DND-41 (cell line): ENCODE results near the gene NAV3.

Source experiments
- ATAC-seq: fragments of 200-7000 bp; cut with Tn5 transposase; 3 replicates; pipeline ENCODE4 v1.9.1; 2021; ENCODE audit warnings: low read depth; ENCODE audit not compliant: insufficient read depth
- DNase-seq: peaks from one replicate; pipeline ENCODE4 v3.0.0-alpha.2; 2020
- H2AFZ ChIP-seq: 2 replicates; pipeline ENCODE4 v1.6.0; 2012; ENCODE audit warnings: low read depth, low read length
- H3K27ac ChIP-seq: 2 replicates; pipeline ENCODE4 v1.5.1; 2012; ENCODE audit warnings: low read length, inconsistent platforms
- H3K27me3 ChIP-seq: fragments of 200-600 bp; sonication (generic); 2 replicates; pipeline ENCODE4 v1.6.0; 2012; ENCODE audit warnings: low read length, mild to moderate bottlenecking, inconsistent platforms; ENCODE audit not compliant: insufficient read depth, poor library complexity
- H3K36me3 ChIP-seq: 2 replicates; pipeline ENCODE4 v1.5.1; 2012; ENCODE audit warnings: low read length, inconsistent platforms; ENCODE audit not compliant: insufficient read depth
- H3K4me1 ChIP-seq: 2 replicates; pipeline ENCODE4 v1.5.1; 2012; ENCODE audit warnings: mild to moderate bottlenecking, low read length; ENCODE audit not compliant: insufficient read depth
- H3K4me2 ChIP-seq: 2 replicates; pipeline ENCODE4 v1.6.0; 2012; ENCODE audit warnings: mild to moderate bottlenecking, moderate library complexity, low read length, inconsistent platforms; ENCODE audit not compliant: insufficient read depth
- H3K4me3 ChIP-seq, 2 experiments: fragments of 200-600 bp in 1 of 2; shearing (Covaris generic) in 1 of 2; 2 replicates each; pipeline ENCODE4 v1.5.1; 2012 to 2016; ENCODE audit warnings: inconsistent platforms in 2 of 2, low read length in 2 of 2, mild to moderate bottlenecking in 2 of 2, low read depth in 1 of 2, moderate library complexity in 1 of 2
- H3K79me2 ChIP-seq: 2 replicates; pipeline ENCODE4 v1.6.0; 2012; ENCODE audit warnings: low read length, inconsistent platforms; ENCODE audit not compliant: insufficient read depth
- H3K9ac ChIP-seq: 2 replicates; pipeline ENCODE4 v1.6.0; 2012; ENCODE audit warnings: low read depth, mild to moderate bottlenecking, inconsistent platforms, low read length, moderate library complexity
- H3K9me3 ChIP-seq: 2 replicates; pipeline ENCODE4 v1.5.1; 2012; ENCODE audit warnings: low read length, moderate library complexity, mild to moderate bottlenecking, inconsistent platforms; ENCODE audit not compliant: insufficient read depth, severe bottlenecking
- H4K20me1 ChIP-seq: 2 replicates; pipeline ENCODE4 v1.6.0; 2012; ENCODE audit warnings: low read length; ENCODE audit not compliant: insufficient read depth
- CTCF ChIP-seq: IDR thresholded peaks from 2 replicates; pipeline ENCODE4 v1.5.1; 2012; ENCODE audit warnings: borderline replicate concordance, low read length, moderate library complexity, mild to moderate bottlenecking; ENCODE audit not compliant: poor library complexity, severe bottlenecking; ENCODE audit errors: extremely low read depth
- EZH2 ChIP-seq: IDR thresholded peaks from 3 replicates; pipeline ENCODE4 v1.6.1; 2012; ENCODE audit warnings: borderline replicate concordance, low read depth, mild to moderate bottlenecking, moderate library complexity, low read length, inconsistent platforms; ENCODE audit not compliant: severe bottlenecking

The NAV3 gene

GRCh38 chr12:78040111-78040510 is 209.4 kb downstream of the NAV3 start:
- Histone ChIP-seq H3K4me1 (no peaks in the 10 kb centered on the region), H3K4me3 (no peak overlapping the region), H3K9me3 (no peaks in the 10 kb centered on the region), H3K9ac (no peak overlapping the region), H3K79me2 (no peaks in the 10 kb centered on the region), H4K20me1 (no peaks in the 10 kb centered on the region), H3K27me3 (no peaks in the 10 kb centered on the region), H2AFZ (no peak overlapping the region), H3K36me3 (no peaks in the 10 kb centered on the region), H3K4me2 (no peak overlapping the region), H3K27ac (no peak overlapping the region)
- no peak for ATAC-seq
- no peak for TF ChIP-seq CTCF
- TF ChIP-seq EZH2, result no peak
- no peak for DNase-seq

GRCh38 chr12:78050790-78051189 is 220.1 kb downstream of the NAV3 start:
- H3K27ac ChIP-seq, result no peak overlapping the region
- H3K9me3 ChIP-seq, result no peaks in the 10 kb centered on the region
- H4K20me1 ChIP-seq, result no peaks in the 10 kb centered on the region
- H3K4me1 ChIP-seq, result no peaks in the 10 kb centered on the region
- no peak for TF ChIP-seq CTCF
- no peak for TF ChIP-seq EZH2
- no peak overlapping the region for H3K4me3 ChIP-seq
- no peaks in the 10 kb centered on the region for H3K36me3 ChIP-seq
- DNase-seq, result no peak
- no peak overlapping the region for H3K4me2 ChIP-seq
- no peaks in the 10 kb centered on the region for H3K27me3 ChIP-seq
- no peak overlapping the region for H3K9ac ChIP-seq
- H2AFZ ChIP-seq, result no peak overlapping the region
- no peaks in the 10 kb centered on the region for H3K79me2 ChIP-seq
- no peak for ATAC-seq

- no peaks in the 10 kb centered on the region for H4K20me1 ChIP-seq
- H3K36me3 ChIP-seq, result no peaks in the 10 kb centered on the region
- H2AFZ ChIP-seq, result no peak overlapping the region
- no peak overlapping the region for H3K4me3 ChIP-seq
- H3K9ac ChIP-seq, result no peak overlapping the region
- no peak overlapping the region for H3K4me2 ChIP-seq
- no peak for TF ChIP-seq CTCF
- TF ChIP-seq EZH2, result no peak
- no peaks in the 10 kb centered on the region for H3K79me2 ChIP-seq
- DNase-seq, result no peak
- no peaks in the 10 kb centered on the region for H3K4me1 ChIP-seq
- no peaks in the 10 kb centered on the region for H3K9me3 ChIP-seq
- no peak overlapping the region for H3K27ac ChIP-seq
- no peaks in the 10 kb centered on the region for H3K27me3 ChIP-seq
- no peak for ATAC-seq
Measured at GRCh38 chr12:78055545-78055944, 224.9 kb downstream of the NAV3 start.

GRCh38 chr12:78057075-78057474 is 226.4 kb downstream of the NAV3 start:
- Histone ChIP-seq H3K79me2 (no peaks in the 10 kb centered on the region), H3K27ac (no peak overlapping the region), H4K20me1 (no peaks in the 10 kb centered on the region), H3K9ac (no peak overlapping the region), H3K36me3 (no peaks in the 10 kb centered on the region), H3K4me2 (no peak overlapping the region), H3K27me3 (no peaks in the 10 kb centered on the region), H2AFZ (no peak overlapping the region), H3K4me3 (no peak overlapping the region), H3K9me3 (no peaks in the 10 kb centered on the region), H3K4me1 (no peaks in the 10 kb centered on the region)
- ATAC-seq, result no peak
- TF ChIP-seq CTCF, result no peak
- no peak for TF ChIP-seq EZH2
- no peak for DNase-seq
